ENCODE results near the gene IL17REL.
"Not testable (repeated sequence)": the region's sequence is repeated elsewhere in the genome, so short reads cannot be mapped to it uniquely, and the experiment has no call there.

Gene IL17REL

GRCh38 chr22:49948116-49948957 is 64.2 kb downstream of the IL17REL start:
- no CpG with 5 or more reads among the region's 23 CpGs for WGBS (ENCODE audit: insufficient coverage, insufficient read length)
- DNase-seq (ENCODE audit: low read depth, low spot score): no peak
- Histone ChIP-seq H3K27me3 (ENCODE audit: control insufficient read depth, insufficient read depth, low read length) (no peaks in the 10 kb centered on the region), H3K9me3 (ENCODE audit: control insufficient read depth, insufficient read depth, low read length) (no peaks in the 10 kb centered on the region), H3K36me3 (ENCODE audit: control insufficient read depth, insufficient read depth, low read length) (no peaks in the 10 kb centered on the region; the same call in 1 of the 2 replicates), H3K4me1 (ENCODE audit: control insufficient read depth, insufficient read depth, low read length) (peaks cover 16% of the 10 kb centered on the region), H3K27ac (ENCODE audit: low read length) (no peak overlapping the region), H3K4me3 (ENCODE audit: low read length) (no peak overlapping the region)

- Histone ChIP-seq H3K27me3 (ENCODE audit: control insufficient read depth, insufficient read depth, low read length) (no peaks in the 10 kb centered on the region), H3K4me3 (ENCODE audit: low read length) (no peak overlapping the region), H3K9me3 (ENCODE audit: control insufficient read depth, insufficient read depth, low read length) (no peaks in the 10 kb centered on the region), H3K27ac (ENCODE audit: low read length) (no peak overlapping the region), H3K36me3 (ENCODE audit: control insufficient read depth, insufficient read depth, low read length) (no peaks in the 10 kb centered on the region; the same call in 1 of the 2 replicates), H3K4me1 (ENCODE audit: control insufficient read depth, insufficient read depth, low read length) (peaks cover 15% of the 10 kb centered on the region)
- WGBS (ENCODE audit: insufficient coverage, insufficient read length): no CpG with 5 or more reads among the region's 6 CpGs
- DNase-seq (ENCODE audit: low read depth, low spot score): no peak
Observed at GRCh38 chr22:49947296-49947622, 65.3 kb downstream of the IL17REL start.

GRCh38 chr22:49946612-49947295 is 65.8 kb downstream of the IL17REL start:
- Histone ChIP-seq H3K9me3 (ENCODE audit: control insufficient read depth, insufficient read depth, low read length) (no peaks in the 10 kb centered on the region), H3K4me1 (ENCODE audit: control insufficient read depth, insufficient read depth, low read length) (peaks cover 15% of the 10 kb centered on the region), H3K36me3 (ENCODE audit: control insufficient read depth, insufficient read depth, low read length) (no peaks in the 10 kb centered on the region; the same call in 1 of the 2 replicates), H3K27me3 (ENCODE audit: control insufficient read depth, insufficient read depth, low read length) (no peaks in the 10 kb centered on the region), H3K4me3 (ENCODE audit: low read length) (no peak overlapping the region), H3K27ac (ENCODE audit: low read length) (no peak overlapping the region)
- no CpG with 5 or more reads among the region's 17 CpGs for WGBS (ENCODE audit: insufficient coverage, insufficient read length)
- no peak for DNase-seq (ENCODE audit: low read depth, low spot score)

- not testable (repeated sequence) for DNase-seq (ENCODE audit: low read depth, low spot score); H3K27me3 ChIP-seq (ENCODE audit: control insufficient read depth, insufficient read depth, low read length); H3K4me3 ChIP-seq (ENCODE audit: low read length); H3K36me3 ChIP-seq (ENCODE audit: control insufficient read depth, insufficient read depth, low read length); H3K27ac ChIP-seq (ENCODE audit: low read length); H3K9me3 ChIP-seq (ENCODE audit: control insufficient read depth, insufficient read depth, low read length)
- peaks cover 13% of the 10 kb centered on the region for H3K4me1 ChIP-seq (ENCODE audit: control insufficient read depth, insufficient read depth, low read length)
- WGBS (ENCODE audit: insufficient coverage, insufficient read length): no CpG with 5 or more reads among the region's 17 CpGs
Observed at GRCh38 chr22:49945042-49945794, 67.3 kb downstream of the IL17REL start.
